GM18870 (cell line): ENCODE data around the gene ACP4.
"Not testable (repeated sequence)": the region's sequence is repeated elsewhere in the genome, so short reads cannot be mapped to it uniquely, and the experiment has no call there.

Experiments
- ATAC-seq: cut with Tn5 transposase; IDR thresholded peaks from one replicate; pipeline ENCODE4 v1.9.1; 2021; ENCODE audit warnings: moderate library complexity; ENCODE audit not compliant: unreplicated experiment

The ACP4 gene

DNA sequence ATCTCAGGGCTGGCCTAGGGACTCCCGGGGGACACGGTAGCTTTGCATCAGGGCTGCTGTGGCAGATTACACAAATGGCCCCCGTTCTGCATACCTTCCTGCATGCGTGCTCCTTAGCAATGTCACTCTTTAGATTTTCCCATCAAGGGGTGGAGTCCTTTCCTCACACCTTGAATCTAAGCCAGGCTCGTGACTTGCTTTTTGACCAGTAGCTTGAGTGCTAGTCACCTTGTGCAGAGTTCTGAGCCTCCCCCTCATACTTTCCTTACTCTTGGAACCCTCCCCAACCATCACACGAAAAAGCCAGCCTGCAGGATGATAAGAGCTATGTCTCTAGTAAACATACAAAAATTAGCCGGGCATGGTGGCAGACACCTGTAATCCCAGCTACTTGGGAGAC is 16.8 kb upstream of the ACP4 start:
- ATAC-seq, result not testable (repeated sequence)

GRCh38 chr19:50776131-50776530 is 14.1 kb upstream of the ACP4 start:
- no peak for ATAC-seq

GRCh38 chr19:50777261-50777660 is 13.0 kb upstream of the ACP4 start:
- no peak for ATAC-seq

DNA sequence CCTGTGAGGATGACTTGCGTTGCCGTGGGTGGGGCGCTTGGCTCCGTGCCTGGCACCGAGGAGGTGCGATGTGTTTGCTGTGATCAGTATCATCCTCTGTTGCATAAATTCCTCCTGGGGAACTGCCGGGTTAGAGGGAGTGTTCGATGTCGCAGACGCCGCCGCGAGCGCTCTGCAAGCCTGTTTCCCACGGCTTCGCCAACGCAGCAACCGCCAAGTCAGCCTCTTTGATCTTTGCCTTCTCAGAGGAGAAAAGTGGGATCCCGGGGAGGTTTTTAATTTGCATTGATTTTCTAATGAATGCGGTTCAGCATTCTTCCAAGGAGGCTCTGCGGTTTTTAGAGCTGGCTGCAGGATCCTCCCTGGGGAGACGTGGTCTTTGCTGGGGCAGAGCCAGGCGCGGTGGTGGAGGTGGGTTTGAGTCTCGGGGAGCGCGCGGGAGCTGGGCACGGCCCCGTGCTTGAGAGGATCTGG is 12.3 kb upstream of the ACP4 start:
- ATAC-seq, result no peak

DNA sequence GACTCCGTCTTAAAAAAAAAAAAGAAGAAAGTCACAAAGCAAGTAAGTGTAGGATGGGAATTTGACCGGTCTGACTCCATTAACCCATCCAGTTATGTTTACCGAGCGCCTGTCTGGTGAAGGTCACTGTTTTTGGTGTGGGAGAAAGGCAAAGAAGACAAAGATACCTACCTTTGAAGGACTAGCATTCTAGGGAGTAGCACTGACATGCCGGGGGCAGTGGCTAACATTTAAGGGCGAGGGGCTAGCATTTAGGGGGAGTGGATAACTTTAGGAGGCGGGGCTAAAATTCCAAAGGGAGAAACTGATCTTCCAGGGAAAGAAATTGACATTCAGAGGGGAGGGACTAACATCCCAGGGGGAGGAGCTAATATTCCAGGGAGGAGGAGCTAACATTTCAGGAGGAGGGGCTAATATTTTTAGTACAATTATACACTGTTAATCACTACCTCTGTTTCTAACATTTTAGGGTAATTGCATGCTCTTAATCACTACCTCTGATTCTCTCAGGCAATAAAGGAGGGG is 11.2 kb upstream of the ACP4 start:
- ATAC-seq, result no peak

DNA sequence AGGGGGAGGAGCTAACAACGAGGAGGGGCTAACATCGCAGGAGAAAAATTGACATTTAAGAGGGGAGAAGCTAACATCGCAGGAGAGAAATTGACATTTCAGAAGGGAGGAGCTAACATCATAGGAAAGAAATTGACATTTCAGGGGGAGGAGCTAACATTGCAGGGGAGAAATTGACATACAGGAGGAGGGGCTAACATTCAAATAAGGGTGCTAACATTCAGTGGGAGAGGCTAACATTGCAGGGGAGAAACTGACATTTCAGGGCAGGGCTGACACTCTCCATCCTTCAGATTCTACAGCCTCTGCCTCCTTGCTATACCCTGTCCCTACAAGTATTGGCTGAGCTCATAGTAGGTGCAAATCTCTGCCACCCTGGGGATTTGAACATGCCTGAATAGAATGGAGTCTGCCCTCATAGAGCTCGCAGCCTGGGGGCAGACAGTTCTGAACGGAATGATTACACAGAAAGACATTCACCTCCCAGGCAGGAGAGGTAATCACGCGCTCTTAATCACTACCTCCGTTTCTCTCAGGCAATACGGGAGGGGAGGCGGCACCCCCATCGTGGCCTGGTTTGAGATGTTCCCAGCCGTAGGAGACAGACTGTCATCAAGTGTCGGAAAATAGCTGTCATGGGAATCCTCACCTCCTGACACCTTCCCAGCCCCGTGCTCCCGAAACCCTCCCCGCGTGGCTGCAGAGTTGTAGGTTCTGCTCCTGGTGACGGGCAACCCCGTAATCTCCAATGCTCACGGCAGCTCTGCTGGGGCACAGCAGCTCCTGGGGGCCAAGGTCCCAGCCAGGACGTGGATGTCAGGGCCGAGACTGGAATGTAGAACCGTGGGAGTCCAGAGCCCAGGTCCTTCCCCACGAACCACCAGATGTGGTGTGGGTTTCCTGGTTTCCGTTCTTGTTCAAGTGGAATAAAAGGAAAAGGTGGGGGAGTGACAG is 10.4 kb upstream of the ACP4 start:
- no peak for ATAC-seq

- ATAC-seq, result no peak
Observed at GRCh38 chr19:50780753-50781435, 9.3 kb upstream of the ACP4 start.

- ATAC-seq, result not testable (repeated sequence)
Observed at GRCh38 chr19:50783848-50784152, 6.4 kb upstream of the ACP4 start.

GRCh38 chr19:50784710-50785109 is 5.5 kb upstream of the ACP4 start:
- no peak for ATAC-seq

DNA sequence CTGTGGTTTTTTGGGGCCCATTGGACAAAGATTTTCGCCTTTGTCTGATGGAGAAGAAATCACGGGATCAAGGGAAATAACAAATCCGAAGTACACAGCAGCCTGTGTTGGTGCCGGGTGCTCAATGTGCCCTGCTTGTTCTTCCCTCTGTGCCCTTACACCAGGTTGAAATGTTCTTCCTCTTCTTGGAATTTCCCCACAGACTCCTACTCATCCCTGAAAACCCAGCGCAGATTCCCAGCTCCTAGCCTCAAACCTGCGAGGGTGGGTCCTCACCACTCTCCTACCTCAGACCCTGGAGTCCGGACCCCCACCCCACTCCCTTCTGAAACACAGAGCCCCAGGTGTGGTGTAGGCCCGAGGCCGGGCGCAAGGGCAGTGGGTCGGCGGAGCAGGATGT is 4.9 kb upstream of the ACP4 start:
- no peak for ATAC-seq

DNA sequence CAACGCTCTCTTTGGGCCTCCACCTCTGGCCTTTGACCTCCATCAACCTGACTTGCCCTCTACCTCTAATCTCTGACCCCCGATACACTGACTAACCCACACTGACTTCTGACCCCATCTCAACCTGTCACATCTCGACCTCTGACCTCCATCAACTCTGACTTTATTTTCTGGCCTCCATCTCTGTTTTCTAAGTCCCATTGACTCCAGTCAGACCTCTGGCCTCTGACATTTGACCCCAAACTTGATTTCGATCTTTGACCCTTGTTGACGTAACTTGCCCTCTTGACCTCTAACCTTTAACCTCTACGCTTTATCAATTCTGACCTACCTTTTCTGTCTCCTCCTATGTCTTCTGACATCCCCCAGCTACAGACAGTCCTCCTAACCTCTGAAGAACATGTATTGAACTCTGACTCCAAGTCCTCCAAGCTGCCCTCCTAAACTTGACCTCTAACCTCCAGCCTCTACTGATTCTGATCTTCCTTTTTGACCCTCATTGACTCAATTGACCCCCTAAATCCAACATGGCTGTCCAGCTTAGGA is 780 bp downstream of the ACP4 start:
- no peak for ATAC-seq

DNA sequence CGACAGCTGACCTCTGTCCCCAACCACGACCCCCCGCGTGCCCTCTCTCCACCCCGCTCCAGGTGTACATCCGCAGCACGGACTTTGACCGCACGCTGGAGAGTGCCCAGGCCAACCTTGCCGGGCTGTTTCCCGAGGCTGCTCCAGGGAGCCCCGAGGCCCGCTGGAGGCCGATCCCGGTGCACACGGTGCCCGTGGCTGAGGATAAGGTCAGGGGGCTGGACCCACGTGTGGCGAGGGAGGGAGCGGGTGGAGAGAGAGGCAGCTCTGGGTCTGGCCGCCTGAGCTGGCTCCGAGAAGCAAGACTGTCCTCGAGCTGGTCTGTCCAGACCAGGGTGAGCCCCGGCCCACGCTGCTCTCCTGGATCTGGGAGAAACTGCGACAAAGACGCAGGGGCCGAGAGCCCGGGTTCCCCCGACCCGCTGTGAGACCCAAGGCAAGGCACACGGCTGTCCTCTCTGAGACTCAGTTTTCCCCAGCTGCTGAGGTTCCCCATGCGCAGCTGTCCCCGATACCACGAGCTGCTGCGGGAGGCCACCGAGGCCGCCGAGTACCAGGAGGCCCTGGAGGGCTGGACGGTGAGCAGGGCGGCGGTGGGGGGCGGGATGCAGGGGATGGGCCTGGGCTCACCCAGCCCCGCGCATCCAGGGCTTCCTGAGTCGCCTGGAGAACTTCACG is 1.5 kb downstream of the ACP4 start:
- no peak for ATAC-seq

- ATAC-seq, result no peak
Observed at GRCh38 chr19:50792272-50793250, 2.3 kb downstream of the ACP4 start.

GRCh38 chr19:50793558-50794065 is 3.4 kb downstream of the ACP4 start:
- no peak for ATAC-seq

- ATAC-seq, result no peak
Observed at GRCh38 chr19:50794074-50794875, 4.1 kb downstream of the ACP4 start.

DNA sequence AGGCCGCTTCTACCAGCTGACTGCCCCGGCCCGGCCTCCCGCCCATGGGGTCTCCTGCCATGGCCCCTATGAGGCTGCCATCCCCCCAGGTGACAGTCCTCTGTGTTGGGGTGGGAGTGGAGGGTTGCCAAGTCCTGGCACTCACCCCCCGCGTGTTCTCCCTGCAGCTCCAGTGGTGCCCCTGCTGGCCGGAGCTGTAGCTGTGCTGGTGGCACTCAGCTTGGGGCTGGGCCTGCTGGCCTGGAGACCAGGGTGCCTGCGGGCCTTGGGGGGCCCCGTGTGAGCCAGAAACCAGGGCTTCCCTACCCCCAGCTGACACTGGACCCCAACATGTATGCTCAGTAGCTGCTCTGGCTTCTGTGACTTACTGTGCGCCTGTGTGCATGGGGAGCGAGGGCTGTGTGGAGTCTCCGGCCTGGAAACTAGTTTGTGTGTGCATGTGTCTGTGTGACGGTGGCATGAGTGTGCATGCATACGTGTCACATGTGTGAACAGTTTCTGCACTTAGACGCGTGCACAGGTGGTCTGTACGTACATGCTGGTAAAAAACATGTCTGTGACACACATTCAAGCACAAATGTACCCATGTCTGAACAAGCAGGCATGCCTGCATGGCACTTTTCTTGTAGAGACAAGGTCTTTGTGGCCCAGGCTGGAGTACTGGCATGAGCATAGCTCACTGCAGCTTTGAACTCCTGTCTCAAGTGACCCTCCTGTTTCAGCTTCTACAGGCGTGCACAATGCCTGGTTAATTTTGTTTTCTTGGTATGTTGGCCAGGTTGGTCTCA is 4.9 kb downstream of the ACP4 start:
- ATAC-seq, result no peak

DNA sequence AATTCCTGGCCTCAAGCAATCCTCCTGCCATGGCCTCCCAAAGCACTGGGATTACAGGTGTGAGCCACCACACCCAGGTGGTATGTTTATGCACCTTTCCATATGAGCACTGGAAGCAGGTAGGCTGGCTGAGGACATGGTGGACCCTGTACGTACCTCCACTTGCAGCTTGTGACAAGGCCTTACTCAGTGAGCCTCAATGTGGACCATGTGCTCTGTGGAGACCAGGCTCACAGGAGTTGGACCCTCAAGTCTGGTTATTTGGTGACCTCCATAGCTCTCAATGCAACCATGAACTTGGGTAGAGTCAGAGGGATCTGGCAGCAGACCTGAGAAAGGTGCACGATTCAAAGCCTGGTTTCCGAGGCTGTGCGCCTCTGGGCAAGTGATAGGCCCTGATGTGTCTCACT is 5.5 kb downstream of the ACP4 start:
- ATAC-seq, result no peak

- ATAC-seq, result no peak
Observed at GRCh38 chr19:50796128-50796633, 6.0 kb downstream of the ACP4 start.
